ENCODE measurements around the gene C1QTNF2. TPM values are rescaled to one million over a fixed set of nuclear protein-coding genes. Genes with fewer than 3 reads are reported as not detected.
A peak's percentile ranks its signal among the peaks of the same experiment; 100 is the strongest.

C1QTNF2 gene
- total RNA-seq, 4 donors from 2014 or later, result 1.3 to 2.9 (median 2.5) TPM

- Histone ChIP-seq H3K4me1 (peaks cover 9 to 18% (median 17%) of the 10 kb centered on the region in 4 donors), H3K36me3 (no peaks in the 10 kb centered on the region), H3K9me3 (no peaks in the 10 kb centered on the region), H3K4me3 (peak overlapping the region; percentile 61 to 67 (median 64)), H3K27ac (replicated peaks in 1 of 4) (peak overlapping the region in 3 of 4 donors; percentile 28 to 67 (median 38)), H3K27me3 (peaks cover 0 to 37% (median 5%) of the 10 kb centered on the region in 4 donors)
- WGBS, result 10% methylated on average over 17 of the region's 45 CpGs
- no peak for TF ChIP-seq CTCF (IDR thresholded peaks at IDR 0.05)
- TF ChIP-seq EP300 (IDR thresholded peaks at IDR 0.05), result no peak
- no peak for TF ChIP-seq POLR2A (IDR thresholded peaks at IDR 0.05; ENCODE audit: low read depth)
- no peak for TF ChIP-seq POLR2AphosphoS5 (IDR thresholded peaks at IDR 0.05)
- intact Hi-C loops (cut with DNase I), result no loop called here
- DNase-seq (ENCODE audit: extremely low spot score), result no peak
Observed at GRCh38 chr5:160311491-160312133, 58.8 kb downstream of the C1QTNF2 start.

- H3K27me3 ChIP-seq, result peaks cover 0 to 37% (median 5%) of the 10 kb centered on the region in 4 donors
- H3K36me3 ChIP-seq, result no peaks in the 10 kb centered on the region
- WGBS, result 96% methylated on average over 4 of the region's 4 CpGs
- TF ChIP-seq POLR2A (IDR thresholded peaks at IDR 0.05; ENCODE audit: low read depth) (no peak), POLR2AphosphoS5 (IDR thresholded peaks at IDR 0.05) (no peak), CTCF (IDR thresholded peaks at IDR 0.05) (no peak), EP300 (IDR thresholded peaks at IDR 0.05) (no peak)
- intact Hi-C loops (cut with DNase I), result no loop called here
- no peak for DNase-seq (ENCODE audit: extremely low spot score)
- H3K27ac ChIP-seq (replicated peaks in 1 of 4), result no peak overlapping the region
- H3K4me3 ChIP-seq, result no peak overlapping the region
- H3K9me3 ChIP-seq, result no peaks in the 10 kb centered on the region
- H3K4me1 ChIP-seq, result peaks cover 9 to 18% (median 17%) of the 10 kb centered on the region in 4 donors
Observed at GRCh38 chr5:160310552-160311295, 59.7 kb downstream of the C1QTNF2 start.

- no peaks in the 10 kb centered on the region for H3K36me3 ChIP-seq
- intact Hi-C loops (cut with DNase I), result no loop called here
- no peaks in the 10 kb centered on the region for H3K9me3 ChIP-seq
- H3K27me3 ChIP-seq, result peaks cover 0 to 37% (median 5%) of the 10 kb centered on the region in 4 donors
- H3K4me3 ChIP-seq, result no peak overlapping the region
- H3K27ac ChIP-seq (replicated peaks in 1 of 4), result no peak overlapping the region
- WGBS, result 94% methylated on average over 4 of the region's 4 CpGs
- H3K4me1 ChIP-seq, result peaks cover 9 to 18% (median 17%) of the 10 kb centered on the region in 4 donors
- TF ChIP-seq EP300 (IDR thresholded peaks at IDR 0.05), result no peak
- TF ChIP-seq POLR2A (IDR thresholded peaks at IDR 0.05; ENCODE audit: low read depth), result no peak
- TF ChIP-seq POLR2AphosphoS5 (IDR thresholded peaks at IDR 0.05), result no peak
- TF ChIP-seq CTCF (IDR thresholded peaks at IDR 0.05), result no peak
- no peak for DNase-seq (ENCODE audit: extremely low spot score)
Observed at GRCh38 chr5:160310140-160310539, 60.3 kb downstream of the C1QTNF2 start.

GRCh38 chr5:160306696-160307095 lies 63.7 kb downstream of the C1QTNF2 start:
- no peaks in the 10 kb centered on the region for H3K36me3 ChIP-seq
- no peak overlapping the region for H3K4me3 ChIP-seq
- DNase-seq (ENCODE audit: extremely low spot score), result no peak
- H3K9me3 ChIP-seq, result no peaks in the 10 kb centered on the region
- H3K27ac ChIP-seq (replicated peaks in 1 of 4), result no peak overlapping the region
- TF ChIP-seq POLR2AphosphoS5 (IDR thresholded peaks at IDR 0.05) (no peak), EP300 (IDR thresholded peaks at IDR 0.05) (no peak), POLR2A (IDR thresholded peaks at IDR 0.05; ENCODE audit: low read depth) (no peak), CTCF (IDR thresholded peaks at IDR 0.05) (no peak)
- intact Hi-C loops (cut with DNase I), result no loop called here
- H3K27me3 ChIP-seq, result peaks cover 0 to 17% (median under 1%) of the 10 kb centered on the region in 4 donors
- H3K4me1 ChIP-seq, result peaks cover 3 to 5% (median 4%) of the 10 kb centered on the region in 4 donors
- 89% methylated on average over 4 of the region's 4 CpGs for WGBS

All from esophagus muscularis mucosa (tissue), 4 donors.